Activated T-helper 1 cell treated with anti-CD3 and anti-CD28 coated beads, Interleukin-12 subunit alpha, Interleukin-12 subunit beta, Interleukin-2, Interleukin-4 antibody, amounts not matched to agents 30 ng/mL and 10 ng/mL and 1 ng/mL, durations not matched to agents 14 hours and 24 hours and 36 hours (primary cell): ENCODE results near the gene ALPG. TPM values are rescaled to one million over a fixed set of nuclear protein-coding genes. Genes with fewer than 3 reads are reported as not detected.

Experiments
- DNase-seq: peaks from one replicate; pipeline ENCODE4 v3.0.0; 2021; ENCODE audit warnings: low spot score
- H3K27ac Mint-ChIP-seq: one replicate; pipeline ENCODE4 v1.8.0; 2021; ENCODE audit warnings: mild to moderate bottlenecking, mixed read lengths
- H3K27me3 Mint-ChIP-seq: one replicate; pipeline ENCODE4 v1.8.0; 2022; ENCODE audit warnings: mild to moderate bottlenecking, moderate library complexity, mixed read lengths; ENCODE audit not compliant: insufficient read depth
- H3K36me3 Mint-ChIP-seq: one replicate; pipeline ENCODE4 v1.8.0; 2021; ENCODE audit warnings: low read depth, mixed read lengths
- H3K4me1 Mint-ChIP-seq: one replicate; pipeline ENCODE4 v1.8.0; 2021; ENCODE audit warnings: low read depth, mixed read lengths
- H3K4me3 Mint-ChIP-seq: one replicate; pipeline ENCODE4 v1.8.0; 2021; ENCODE audit warnings: mild to moderate bottlenecking, moderate library complexity, mixed read lengths
- H3K9me3 Mint-ChIP-seq: one replicate; pipeline ENCODE4 v1.8.0; 2021; ENCODE audit warnings: mixed read lengths
- intact Hi-C: fragments of 100-400 bp; cut with micrococcal nuclease; formaldehyde crosslinking; loops from one replicate; pipeline ENCODE4 v1.15.1; 2024
- total RNA-seq: library from RNA; stranded (reverse); gene quantifications from 2 replicates; pipeline ENCODE4 v1.2.3, GENCODE V29; 2022

The ALPG gene
- total RNA-seq, 1 donor from 2014 or later: not detected

GRCh38 chr2:232411901-232412629 lies 5.4 kb downstream of the ALPG start:
- Mint-ChIP-seq H3K27ac (no peak overlapping the region), H3K4me1 (peaks cover 13% of the 10 kb centered on the region), H3K36me3 (no peaks in the 10 kb centered on the region), H3K4me3 (no peak overlapping the region), H3K27me3 (peaks cover 33% of the 10 kb centered on the region), H3K9me3 (no peaks in the 10 kb centered on the region)
- DNase-seq: no peak
- intact Hi-C loops: no loop called here

DNA sequence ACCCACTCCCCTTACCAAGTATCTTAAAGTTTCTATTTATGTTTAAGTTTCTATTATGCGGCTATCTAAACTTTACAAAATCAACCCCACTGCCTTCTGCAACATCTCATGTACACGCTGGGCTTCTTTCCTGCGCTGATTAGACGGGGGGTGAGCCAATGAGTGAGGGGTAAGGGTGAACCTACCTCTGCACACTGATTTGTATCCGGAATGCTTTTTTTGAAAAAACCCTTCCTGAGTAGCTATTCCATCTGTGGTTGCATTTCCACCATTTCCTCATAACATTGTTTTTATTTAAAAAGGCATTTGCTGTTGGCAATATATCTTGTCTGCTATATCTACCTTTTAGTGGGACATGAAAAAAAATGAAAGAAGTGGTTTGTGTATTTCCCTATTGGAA lies 6.3 kb downstream of the ALPG start:
- intact Hi-C loops: no loop called here
- H3K27me3 Mint-ChIP-seq: peaks cover 39% of the 10 kb centered on the region
- peaks cover 13% of the 10 kb centered on the region for H3K4me1 Mint-ChIP-seq
- H3K9me3 Mint-ChIP-seq: no peaks in the 10 kb centered on the region
- no peak for DNase-seq
- no peak overlapping the region for H3K27ac Mint-ChIP-seq
- no peaks in the 10 kb centered on the region for H3K36me3 Mint-ChIP-seq
- no peak overlapping the region for H3K4me3 Mint-ChIP-seq

GRCh38 chr2:232415138-232415690 lies 8.6 kb downstream of the ALPG start:
- intact Hi-C loops: no loop called here
- H3K36me3 Mint-ChIP-seq: no peaks in the 10 kb centered on the region
- DNase-seq: no peak
- H3K9me3 Mint-ChIP-seq: no peaks in the 10 kb centered on the region
- no peak overlapping the region for H3K27ac Mint-ChIP-seq
- no peak overlapping the region for H3K4me3 Mint-ChIP-seq
- peaks cover 48% of the 10 kb centered on the region for H3K27me3 Mint-ChIP-seq
- H3K4me1 Mint-ChIP-seq: peaks cover 13% of the 10 kb centered on the region

DNA sequence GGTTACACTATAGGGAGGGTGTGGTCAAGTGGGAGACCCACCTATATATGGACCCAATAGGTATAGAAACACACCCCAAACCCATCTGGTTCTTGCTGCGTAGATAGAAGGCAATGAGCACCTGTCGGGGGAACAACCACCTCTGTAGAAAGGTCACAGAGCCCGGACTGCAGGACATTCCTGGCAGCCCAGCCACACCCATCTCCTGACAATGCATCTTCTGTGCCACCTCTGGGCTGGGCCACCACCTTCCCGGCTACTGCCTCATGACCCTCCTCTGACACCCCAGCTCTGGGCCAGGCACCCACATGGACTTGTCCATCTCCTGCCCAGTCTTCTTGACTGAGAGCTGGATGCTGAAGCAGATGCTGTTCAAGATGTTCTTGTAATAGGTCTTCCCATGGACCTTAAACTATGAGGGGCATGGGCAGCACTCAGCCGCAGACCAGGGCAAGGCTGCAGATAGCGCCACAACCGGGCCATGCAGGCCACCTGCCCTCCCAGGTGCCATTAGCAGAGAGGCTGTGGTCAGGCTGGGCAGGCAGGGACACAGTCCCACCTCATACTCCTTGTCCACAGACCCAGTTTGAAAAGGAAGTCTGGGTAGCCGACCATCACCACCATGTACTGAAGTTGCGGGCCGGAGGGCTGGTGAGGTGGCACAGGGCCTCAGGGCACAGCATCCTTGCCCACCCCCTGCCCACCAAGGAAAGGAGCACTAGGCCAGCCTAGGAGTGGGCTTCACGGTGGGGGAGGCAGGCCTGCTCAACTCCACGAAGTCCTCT lies 9.3 kb downstream of the ALPG start:
- intact Hi-C loops: no loop called here
- DNase-seq: no peak
- no peaks in the 10 kb centered on the region for H3K36me3 Mint-ChIP-seq
- no peak overlapping the region for H3K27ac Mint-ChIP-seq
- H3K4me1 Mint-ChIP-seq: peaks cover 13% of the 10 kb centered on the region
- peaks cover 48% of the 10 kb centered on the region for H3K27me3 Mint-ChIP-seq
- no peaks in the 10 kb centered on the region for H3K9me3 Mint-ChIP-seq
- H3K4me3 Mint-ChIP-seq: no peak overlapping the region

- Mint-ChIP-seq H3K36me3 (peaks cover 1% of the 10 kb centered on the region), H3K27ac (no peak overlapping the region), H3K27me3 (peaks cover 50% of the 10 kb centered on the region), H3K9me3 (peaks cover 1% of the 10 kb centered on the region), H3K4me3 (no peak overlapping the region), H3K4me1 (peaks cover 13% of the 10 kb centered on the region)
- intact Hi-C loops: no loop called here
- no peak for DNase-seq
These were observed 10.2 kb downstream of the ALPG start for GRCh38 chr2:232416521-232417470.

GRCh38 chr2:232417489-232417888 lies 10.8 kb downstream of the ALPG start:
- H3K27ac Mint-ChIP-seq: no peak overlapping the region
- peaks cover 12% of the 10 kb centered on the region for H3K4me1 Mint-ChIP-seq
- no peak for DNase-seq
- no peak overlapping the region for H3K4me3 Mint-ChIP-seq
- peaks cover 5% of the 10 kb centered on the region for H3K36me3 Mint-ChIP-seq
- H3K9me3 Mint-ChIP-seq: peaks cover 8% of the 10 kb centered on the region
- H3K27me3 Mint-ChIP-seq: peaks cover 52% of the 10 kb centered on the region
- intact Hi-C loops: no loop called here

DNA sequence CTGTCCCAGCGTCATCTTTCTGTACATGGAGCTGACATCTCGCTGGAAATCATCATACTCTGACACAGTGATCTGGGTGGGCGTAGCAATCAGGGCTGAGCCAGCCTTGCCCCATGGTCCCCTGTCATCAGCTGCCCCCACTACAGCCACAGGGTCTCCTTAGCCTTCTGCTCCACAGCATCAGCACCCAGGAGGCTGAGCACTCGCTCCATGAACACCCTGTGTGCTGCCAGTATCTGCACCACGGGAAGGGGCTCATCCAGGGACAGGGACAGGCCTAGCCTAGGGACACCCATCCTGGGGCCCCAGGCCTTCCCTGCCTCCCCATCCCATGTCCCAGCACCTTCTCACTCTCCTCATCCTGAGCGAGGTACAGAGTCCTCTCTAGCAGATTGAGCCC lies 11.4 kb downstream of the ALPG start:
- Mint-ChIP-seq H3K4me3 (no peak overlapping the region), H3K4me1 (peaks cover 6% of the 10 kb centered on the region), H3K9me3 (peaks cover 12% of the 10 kb centered on the region), H3K27ac (no peak overlapping the region), H3K27me3 (peaks cover 52% of the 10 kb centered on the region), H3K36me3 (peaks cover 5% of the 10 kb centered on the region)
- intact Hi-C loops: no loop called here
- no peak for DNase-seq

DNA sequence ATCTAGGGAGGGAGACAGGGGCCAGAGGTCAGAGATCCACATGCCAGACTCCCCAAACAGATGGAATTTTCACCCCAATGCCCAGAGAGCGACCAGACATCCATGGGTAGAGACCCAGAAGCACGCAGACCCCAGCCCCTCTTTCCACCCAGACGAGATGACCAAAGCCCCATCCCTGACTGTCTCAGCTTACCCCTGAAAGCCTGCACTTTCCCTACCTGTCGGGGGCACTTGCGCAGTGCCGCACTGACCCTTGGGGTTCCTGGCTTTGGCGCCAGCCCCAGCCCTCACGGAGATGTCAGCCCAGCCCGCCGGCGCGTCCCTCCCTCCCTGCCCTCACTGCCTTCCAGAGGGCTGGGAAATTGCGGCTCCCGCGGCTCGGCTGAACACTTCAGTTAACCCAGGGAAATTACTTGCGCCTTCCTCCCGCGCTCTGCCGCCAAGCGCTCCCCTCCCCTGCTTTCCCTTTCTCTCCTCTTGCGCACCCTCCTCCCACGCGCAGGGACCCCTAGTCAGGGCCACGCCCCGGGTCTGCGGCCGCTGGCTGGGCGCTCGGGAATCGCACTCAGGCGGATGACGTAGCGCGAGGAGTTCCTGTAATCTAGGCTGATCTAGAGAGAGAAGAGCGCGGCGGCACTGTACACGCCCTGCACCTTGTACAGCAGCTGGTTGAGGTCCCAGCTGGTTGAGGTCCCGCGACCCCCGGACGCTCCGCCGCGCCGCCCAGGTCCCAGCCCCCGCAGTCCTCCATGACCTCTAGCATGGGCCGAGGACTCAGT lies 12.0 kb downstream of the ALPG start:
- peaks cover 5% of the 10 kb centered on the region for H3K36me3 Mint-ChIP-seq
- H3K4me3 Mint-ChIP-seq: peak overlapping the region; percentile 54
- H3K27me3 Mint-ChIP-seq: peaks cover 50% of the 10 kb centered on the region
- H3K27ac Mint-ChIP-seq: no peak overlapping the region
- intact Hi-C loops: no loop called here
- DNase-seq: no peak
- H3K9me3 Mint-ChIP-seq: peaks cover 12% of the 10 kb centered on the region
- H3K4me1 Mint-ChIP-seq: peaks cover under 1% of the 10 kb centered on the region

DNA sequence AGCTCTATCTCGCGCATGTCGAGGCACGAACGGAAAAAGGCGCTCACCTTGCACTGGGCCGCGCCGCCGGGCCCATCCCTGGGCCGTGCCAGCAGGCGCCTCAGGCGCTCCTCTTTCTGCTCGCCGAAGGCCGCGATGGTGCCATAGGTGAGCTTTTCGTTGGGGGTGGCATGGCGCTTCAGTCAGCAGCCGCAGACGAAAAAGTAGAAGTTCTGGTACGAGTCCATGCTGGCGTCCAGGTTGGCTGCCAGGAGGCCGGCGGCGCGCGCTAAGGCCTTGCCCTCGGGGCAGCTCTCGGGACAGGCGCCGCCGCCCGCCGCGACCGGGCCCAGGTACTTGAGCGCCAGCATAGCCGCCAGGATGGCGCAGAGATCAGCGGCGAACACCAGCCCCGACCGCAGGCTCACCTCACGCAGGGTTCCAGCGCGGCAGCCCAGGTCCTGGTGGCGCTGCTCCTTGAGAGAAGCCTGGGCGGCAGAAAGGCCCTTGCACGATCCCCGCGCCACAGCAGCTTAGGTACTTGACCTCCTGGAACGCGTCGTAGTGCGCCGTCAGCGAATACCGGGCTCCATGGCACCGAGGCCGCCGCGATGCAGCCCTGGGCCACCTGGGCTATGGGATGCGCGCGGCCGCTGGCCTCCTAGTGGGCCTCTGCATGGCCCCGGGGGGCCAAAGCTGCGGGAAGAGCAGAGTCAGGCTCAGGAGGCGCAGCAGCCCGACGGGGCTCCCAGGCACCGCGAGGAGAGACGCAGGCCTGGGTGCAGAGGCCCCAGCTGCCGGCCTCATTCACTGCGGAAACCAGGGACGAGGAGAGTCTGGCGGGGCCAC lies 12.8 kb downstream of the ALPG start:
- intact Hi-C loops: no loop called here
- Mint-ChIP-seq H3K9me3 (peaks cover 12% of the 10 kb centered on the region), H3K27me3 (peaks cover 44% of the 10 kb centered on the region), H3K4me3 (peak overlapping the region; percentile 54), H3K4me1 (no peaks in the 10 kb centered on the region), H3K36me3 (peaks cover 5% of the 10 kb centered on the region), H3K27ac (no peak overlapping the region)
- DNase-seq: no peak

- H3K4me3 Mint-ChIP-seq: no peak overlapping the region
- peaks cover 46% of the 10 kb centered on the region for H3K27me3 Mint-ChIP-seq
- H3K4me1 Mint-ChIP-seq: no peaks in the 10 kb centered on the region
- no peak for DNase-seq
- intact Hi-C loops: no loop called here
- H3K9me3 Mint-ChIP-seq: peaks cover 12% of the 10 kb centered on the region
- H3K27ac Mint-ChIP-seq: no peak overlapping the region
- H3K36me3 Mint-ChIP-seq: peaks cover 5% of the 10 kb centered on the region
These were observed 13.4 kb downstream of the ALPG start for GRCh38 chr2:232420073-232420454.

GRCh38 chr2:232420463-232421188 lies 14.0 kb downstream of the ALPG start:
- H3K27ac Mint-ChIP-seq: no peak overlapping the region
- peaks cover 5% of the 10 kb centered on the region for H3K36me3 Mint-ChIP-seq
- no peaks in the 10 kb centered on the region for H3K4me1 Mint-ChIP-seq
- intact Hi-C loops: no loop called here
- DNase-seq: no peak
- no peak overlapping the region for H3K4me3 Mint-ChIP-seq
- H3K9me3 Mint-ChIP-seq: peaks cover 12% of the 10 kb centered on the region
- H3K27me3 Mint-ChIP-seq: peaks cover 51% of the 10 kb centered on the region
